Psoas muscle (tissue), 8 donors: Measurements from ENCODE around the gene RBBP8. TPM values are rescaled to one million over a fixed set of nuclear protein-coding genes. Genes with fewer than 3 reads are reported as not detected.

Experiments
- ATAC-seq, 4 donors: fragments of 200-7000 bp; cut with Tn5 transposase; one replicate each; pipeline ENCODE4 v1.9.1; 2020; ENCODE audit warnings: moderate library complexity in 3 of 4, mild to moderate bottlenecking in 2 of 4
- DNase-seq, 2 donors: peaks; one replicate each; pipeline ENCODE4 v3.0.0-alpha.2; 2020
- H3K27ac ChIP-seq: fragments of 200-600 bp; one replicate; pipeline ENCODE4 v1.8.0; 2022
- H3K27me3 ChIP-seq, 3 donors: fragments of 200-600 bp in 1 of 3; one replicate each; pipeline versions ENCODE4 v1.6.1 to v1.8.0; 2013 to 2022; ENCODE audit warnings: low read length in 2 of 3, mild to moderate bottlenecking in 2 of 3, moderate library complexity in 1 of 3; ENCODE audit not compliant: insufficient read depth in 3 of 3
- H3K36me3 ChIP-seq, 2 donors: fragments of 200-600 bp in 1 of 2; one replicate each; pipeline versions ENCODE4 v1.6.1 to v1.8.0; 2013 to 2022; ENCODE audit warnings: low read depth in 1 of 2, mild to moderate bottlenecking in 1 of 2, moderate library complexity in 1 of 2; ENCODE audit not compliant: insufficient read depth in 1 of 2
- H3K4me1 ChIP-seq: fragments of 200-600 bp; one replicate; pipeline ENCODE4 v1.8.0; 2022
- H3K4me3 ChIP-seq: fragments of 200-600 bp; one replicate; pipeline ENCODE4 v1.8.0; 2022; ENCODE audit warnings: mild to moderate bottlenecking
- H3K9me3 ChIP-seq: fragments of 200-600 bp; one replicate; pipeline ENCODE4 v1.8.0; 2022
- CTCF ChIP-seq: fragments of 200-600 bp; IDR thresholded peaks from one replicate; pipeline ENCODE4 v1.8.0; 2022; ENCODE audit warnings: antibody characterized with exemption
- WGBS, 3 donors: extraction: QIAGEN DNeasy Blood & Tissue Kit; methylation state at CpG; one replicate each; pipeline versions ENCODE4 v1.1.6 to v1.1.7; 2013; 5-methylcytosine and 5-hydroxymethylcytosine counted together
- intact Hi-C, 2 donors: fragments of 100-400 bp; cut with DNase I; formaldehyde crosslinking; loops; one replicate each; pipeline versions ENCODE4 v1.11.0 to v1.14.2; 2022
- polyA plus RNA-seq, 3 donors: library from polyadenylated mRNA; stranded (reverse); fragments of 200-250 nt; gene quantifications; one replicate each; pipeline ENCODE4 v1.2.3, GENCODE V29; 2013
- total RNA-seq, 4 donors: library from RNA; stranded (reverse); fragmentation: NEBNext Ultra II Directional in 2 of 4; extraction: Animal tissue kit (Norgen Biotek cat#: 25700) in 2 of 4; gene quantifications; one replicate each; pipeline versions ENCODE4 v1.2.1 to v1.2.4, GENCODE V29; 2021 to 2023
- donor health status: healthy with polysubstance abuse.
- donor health status: DM: no; HTN: no; CAD: no; lungs with moderate emphysema.
- donor health status: Bipolar disorder and iron deficiency.
- donor health status: healthy.
- donor health status: DM: yes; HTN: yes; CAD: no.
- donor health status: DM: no; HTN: no; CAD: no.
- donor health status: DM: no; HTN: no; CAD: no.
- donor health status: DM: yes; HTN: yes; CAD: no.

The RBBP8 gene
- total and polyA plus RNA-seq, 7 donors, result 2.0 to 6.6 (median 2.8) TPM

- no peaks in the 10 kb centered on the region for H3K36me3 ChIP-seq
- no peak overlapping the region for H3K4me3 ChIP-seq
- H3K27me3 ChIP-seq, result no peaks in the 10 kb centered on the region
- ATAC-seq (no peak), DNase-seq (no peak)
- intact Hi-C loops, result no loop called here
- H3K4me1 ChIP-seq, result no peaks in the 10 kb centered on the region
- 85 to 87% (median 85%) methylated on average over 6 of the region's 6 CpGs for WGBS, 3 donors
- no peak for TF ChIP-seq CTCF
- H3K27ac ChIP-seq, result no peak overlapping the region
- H3K9me3 ChIP-seq, result no peaks in the 10 kb centered on the region
Observed at GRCh38 chr18:22981274-22982133, 48.4 kb downstream of the RBBP8 start.

GRCh38 chr18:22983175-22983574, 50.0 kb downstream of the RBBP8 start:
- TF ChIP-seq CTCF, result peak; percentile 47
- 34 to 50% (median 43%) methylated on average over 3 of the region's 3 CpGs for WGBS, 3 donors
- ATAC-seq, result no peak

GRCh38 chr18:22985250-22985649, 52.1 kb downstream of the RBBP8 start:
- DNase-seq, result no peak
- intact Hi-C loops, result loop anchor here in 1 of 2 donors (5.0 kb wide), 1 partner anchor 58 kb away; no protein-coding TSS in a partner anchor

More at GRCh38 chr18:22983175-22983574, 50.0 kb downstream of the RBBP8 start:
- H3K27me3 ChIP-seq, result no peaks in the 10 kb centered on the region
- H3K4me1 ChIP-seq, result no peaks in the 10 kb centered on the region
- H3K36me3 ChIP-seq, result no peaks in the 10 kb centered on the region
- intact Hi-C loops, result no loop called here
- no peaks in the 10 kb centered on the region for H3K9me3 ChIP-seq
- DNase-seq, result no peak
- H3K4me3 ChIP-seq, result no peak overlapping the region
- no peak overlapping the region for H3K27ac ChIP-seq

GRCh38 chr18:22987547-22988189, 54.5 kb downstream of the RBBP8 start:
- no peak for TF ChIP-seq CTCF
- WGBS, 3 donors, result 93 to 96% (median 95%) methylated on average over 3 of the region's 3 CpGs
- ATAC-seq (no peak), DNase-seq (no peak)
- Histone ChIP-seq H3K4me1 (no peaks in the 10 kb centered on the region), H3K27me3 (no peaks in the 10 kb centered on the region), H3K4me3 (no peak overlapping the region), H3K36me3 (no peaks in the 10 kb centered on the region), H3K27ac (no peak overlapping the region), H3K9me3 (no peaks in the 10 kb centered on the region)
- intact Hi-C loops, result loop anchor here in 1 of 2 donors (5.0 kb wide), 1 partner anchor 60 kb away; no protein-coding TSS in a partner anchor

More at GRCh38 chr18:22985250-22985649, 52.1 kb downstream of the RBBP8 start:
- Histone ChIP-seq H3K36me3 (no peaks in the 10 kb centered on the region), H3K4me3 (no peak overlapping the region), H3K27me3 (no peaks in the 10 kb centered on the region), H3K27ac (no peak overlapping the region), H3K9me3 (no peaks in the 10 kb centered on the region), H3K4me1 (no peaks in the 10 kb centered on the region)
- 90 to 94% (median 93%) methylated on average over 2 of the region's 2 CpGs for WGBS, 3 donors
- no peak for TF ChIP-seq CTCF
- ATAC-seq, result no peak
